ENCODE data around the gene FOSL1. TPM values are rescaled to one million over a fixed set of nuclear protein-coding genes. Genes with fewer than 3 reads are reported as not detected.

Gene FOSL1
- total and polyA plus RNA-seq, 2 experiments from 2014 or later: 14.6 to 17.1 TPM

GRCh38 chr11:65916391-65916790 lies 16.2 kb upstream of the FOSL1 start:
- TF ChIP-seq ZNF331 (CRISPR knock-in tag; IDR thresholded peaks at IDR 0.05; ENCODE audit: low read depth) (no peak), ZNF114 (CRISPR knock-in tag; IDR thresholded peaks at IDR 0.05) (no peak), EZH2phosphoT487 (IDR thresholded peaks at IDR 0.05; ENCODE audit: unreplicated experiment) (no peak), POLR2AphosphoS5 (IDR thresholded peaks at IDR 0.05; ENCODE audit: low read depth) (no peak), EZH2 (IDR thresholded peaks at IDR 0.05; ENCODE audit: low read depth, unreplicated experiment) (no peak), CREB1 (CRISPR knock-in tag; IDR thresholded peaks at IDR 0.05; ENCODE audit: low read depth) (no peak), REST (IDR thresholded peaks at IDR 0.05; ENCODE audit: unreplicated experiment) (no peak), NANOG (IDR thresholded peaks at IDR 0.05; ENCODE audit: borderline replicate concordance) (no peak), JUNB (IDR thresholded peaks at IDR 0.05; ENCODE audit: unreplicated experiment) (no peak)
- TF ChIP-seq, protein P1, sequence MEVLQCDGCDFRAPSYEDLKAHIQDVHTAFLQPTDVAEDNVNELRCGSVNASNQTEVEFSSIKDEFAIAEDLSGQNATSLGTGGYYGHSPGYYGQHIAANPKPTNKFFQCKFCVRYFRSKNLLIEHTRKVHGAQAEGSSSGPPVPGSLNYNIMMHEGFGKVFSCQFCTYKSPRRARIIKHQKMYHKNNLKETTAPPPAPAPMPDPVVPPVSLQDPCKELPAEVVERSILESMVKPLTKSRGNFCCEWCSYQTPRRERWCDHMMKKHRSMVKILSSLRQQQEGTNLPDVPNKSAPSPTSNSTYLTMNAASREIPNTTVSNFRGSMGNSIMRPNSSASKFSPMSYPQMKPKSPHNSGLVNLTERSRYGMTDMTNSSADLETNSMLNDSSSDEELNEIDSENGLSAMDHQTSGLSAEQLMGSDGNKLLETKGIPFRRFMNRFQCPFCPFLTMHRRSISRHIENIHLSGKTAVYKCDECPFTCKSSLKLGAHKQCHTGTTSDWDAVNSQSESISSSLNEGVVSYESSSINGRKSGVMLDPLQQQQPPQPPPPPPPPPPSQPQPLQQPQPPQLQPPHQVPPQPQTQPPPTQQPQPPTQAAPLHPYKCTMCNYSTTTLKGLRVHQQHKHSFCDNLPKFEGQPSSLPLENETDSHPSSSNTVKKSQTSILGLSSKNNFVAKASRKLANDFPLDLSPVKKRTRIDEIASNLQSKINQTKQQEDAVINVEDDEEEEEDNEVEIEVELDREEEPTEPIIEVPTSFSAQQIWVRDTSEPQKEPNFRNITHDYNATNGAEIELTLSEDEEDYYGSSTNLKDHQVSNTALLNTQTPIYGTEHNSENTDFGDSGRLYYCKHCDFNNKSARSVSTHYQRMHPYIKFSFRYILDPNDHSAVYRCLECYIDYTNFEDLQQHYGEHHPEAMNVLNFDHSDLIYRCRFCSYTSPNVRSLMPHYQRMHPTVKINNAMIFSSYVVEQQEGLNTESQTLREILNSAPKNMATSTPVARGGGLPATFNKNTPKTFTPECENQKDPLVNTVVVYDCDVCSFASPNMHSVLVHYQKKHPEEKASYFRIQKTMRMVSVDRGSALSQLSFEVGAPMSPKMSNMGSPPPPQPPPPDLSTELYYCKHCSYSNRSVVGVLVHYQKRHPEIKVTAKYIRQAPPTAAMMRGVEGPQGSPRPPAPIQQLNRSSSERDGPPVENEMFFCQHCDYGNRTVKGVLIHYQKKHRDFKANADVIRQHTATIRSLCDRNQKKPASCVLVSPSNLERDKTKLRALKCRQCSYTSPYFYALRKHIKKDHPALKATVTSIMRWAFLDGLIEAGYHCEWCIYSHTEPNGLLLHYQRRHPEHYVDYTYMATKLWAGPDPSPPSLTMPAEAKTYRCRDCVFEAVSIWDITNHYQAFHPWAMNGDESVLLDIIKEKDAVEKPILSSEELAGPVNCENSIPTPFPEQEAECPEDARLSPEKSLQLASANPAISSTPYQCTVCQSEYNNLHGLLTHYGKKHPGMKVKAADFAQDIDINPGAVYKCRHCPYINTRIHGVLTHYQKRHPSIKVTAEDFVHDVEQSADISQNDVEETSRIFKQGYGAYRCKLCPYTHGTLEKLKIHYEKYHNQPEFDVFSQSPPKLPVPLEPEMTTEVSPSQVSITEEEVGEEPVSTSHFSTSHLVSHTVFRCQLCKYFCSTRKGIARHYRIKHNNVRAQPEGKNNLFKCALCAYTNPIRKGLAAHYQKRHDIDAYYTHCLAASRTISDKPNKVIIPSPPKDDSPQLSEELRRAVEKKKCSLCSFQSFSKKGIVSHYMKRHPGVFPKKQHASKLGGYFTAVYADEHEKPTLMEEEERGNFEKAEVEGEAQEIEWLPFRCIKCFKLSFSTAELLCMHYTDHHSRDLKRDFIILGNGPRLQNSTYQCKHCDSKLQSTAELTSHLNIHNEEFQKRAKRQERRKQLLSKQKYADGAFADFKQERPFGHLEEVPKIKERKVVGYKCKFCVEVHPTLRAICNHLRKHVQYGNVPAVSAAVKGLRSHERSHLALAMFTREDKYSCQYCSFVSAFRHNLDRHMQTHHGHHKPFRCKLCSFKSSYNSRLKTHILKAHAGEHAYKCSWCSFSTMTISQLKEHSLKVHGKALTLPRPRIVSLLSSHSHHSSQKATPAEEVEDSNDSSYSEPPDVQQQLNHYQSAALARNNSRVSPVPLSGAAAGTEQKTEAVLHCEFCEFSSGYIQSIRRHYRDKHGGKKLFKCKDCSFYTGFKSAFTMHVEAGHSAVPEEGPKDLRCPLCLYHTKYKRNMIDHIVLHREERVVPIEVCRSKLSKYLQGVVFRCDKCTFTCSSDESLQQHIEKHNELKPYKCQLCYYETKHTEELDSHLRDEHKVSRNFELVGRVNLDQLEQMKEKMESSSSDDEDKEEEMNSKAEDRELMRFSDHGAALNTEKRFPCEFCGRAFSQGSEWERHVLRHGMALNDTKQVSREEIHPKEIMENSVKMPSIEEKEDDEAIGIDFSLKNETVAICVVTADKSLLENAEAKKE (CRISPR knock-in tag; IDR thresholded peaks at IDR 0.05): no peak
- TF ChIP-seq, protein P2, sequence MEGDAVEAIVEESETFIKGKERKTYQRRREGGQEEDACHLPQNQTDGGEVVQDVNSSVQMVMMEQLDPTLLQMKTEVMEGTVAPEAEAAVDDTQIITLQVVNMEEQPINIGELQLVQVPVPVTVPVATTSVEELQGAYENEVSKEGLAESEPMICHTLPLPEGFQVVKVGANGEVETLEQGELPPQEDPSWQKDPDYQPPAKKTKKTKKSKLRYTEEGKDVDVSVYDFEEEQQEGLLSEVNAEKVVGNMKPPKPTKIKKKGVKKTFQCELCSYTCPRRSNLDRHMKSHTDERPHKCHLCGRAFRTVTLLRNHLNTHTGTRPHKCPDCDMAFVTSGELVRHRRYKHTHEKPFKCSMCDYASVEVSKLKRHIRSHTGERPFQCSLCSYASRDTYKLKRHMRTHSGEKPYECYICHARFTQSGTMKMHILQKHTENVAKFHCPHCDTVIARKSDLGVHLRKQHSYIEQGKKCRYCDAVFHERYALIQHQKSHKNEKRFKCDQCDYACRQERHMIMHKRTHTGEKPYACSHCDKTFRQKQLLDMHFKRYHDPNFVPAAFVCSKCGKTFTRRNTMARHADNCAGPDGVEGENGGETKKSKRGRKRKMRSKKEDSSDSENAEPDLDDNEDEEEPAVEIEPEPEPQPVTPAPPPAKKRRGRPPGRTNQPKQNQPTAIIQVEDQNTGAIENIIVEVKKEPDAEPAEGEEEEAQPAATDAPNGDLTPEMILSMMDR (conservative IDR thresholded peaks at IDR 0.05; ENCODE audit: low read depth in 2 of 2): no peak
- TF ChIP-seq, protein P3, sequence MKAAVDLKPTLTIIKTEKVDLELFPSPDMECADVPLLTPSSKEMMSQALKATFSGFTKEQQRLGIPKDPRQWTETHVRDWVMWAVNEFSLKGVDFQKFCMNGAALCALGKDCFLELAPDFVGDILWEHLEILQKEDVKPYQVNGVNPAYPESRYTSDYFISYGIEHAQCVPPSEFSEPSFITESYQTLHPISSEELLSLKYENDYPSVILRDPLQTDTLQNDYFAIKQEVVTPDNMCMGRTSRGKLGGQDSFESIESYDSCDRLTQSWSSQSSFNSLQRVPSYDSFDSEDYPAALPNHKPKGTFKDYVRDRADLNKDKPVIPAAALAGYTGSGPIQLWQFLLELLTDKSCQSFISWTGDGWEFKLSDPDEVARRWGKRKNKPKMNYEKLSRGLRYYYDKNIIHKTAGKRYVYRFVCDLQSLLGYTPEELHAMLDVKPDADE (IDR thresholded peaks at IDR 0.05): no peak
- Histone ChIP-seq H4K20me1 (replicated peaks; ENCODE audit: insufficient read depth) (no peaks in the 10 kb centered on the region), H3K9me2 (ENCODE audit: insufficient read depth) (no peaks in the 10 kb centered on the region), H3K79me2 (replicated peaks; ENCODE audit: insufficient read depth) (peaks cover 7% of the 10 kb centered on the region), H3K4me2 (no peak overlapping the region), H2AFZ (no peak overlapping the region), H3K27ac (ENCODE audit: low read depth) (no peak overlapping the region), H3K4me1 (ENCODE audit: insufficient read depth) (peaks cover 10% of the 10 kb centered on the region), H3F3A (replicated peaks; ENCODE audit: low read depth) (0 out of 2 replicates have a peak, but pooled peaks cover 6% of the 10 kb centered on the region), H3K36me3 (ENCODE audit: insufficient read depth) (no peaks in the 10 kb centered on the region), H3K27me3 (ENCODE audit: insufficient read depth) (no peaks in the 10 kb centered on the region), H3K4me3 (no peak overlapping the region)
- Mint-ChIP-seq H3K4me1 (peaks cover 10% of the 10 kb centered on the region), H3K36me3 (ENCODE audit: low read depth) (peaks cover 3% of the 10 kb centered on the region; the same call in 1 of the 3 replicates), H3K4me3 (peak overlapping the region; percentile 42; the same call in 1 of the 3 replicates), H3K27me3 (ENCODE audit: insufficient read depth, low read depth, poor library complexity) (peaks cover 23% of the 10 kb centered on the region), H3K9me3 (no peaks in the 10 kb centered on the region), H3K27ac (no peak overlapping the region)
- DNase-seq (ENCODE audit: low spot score) (no peak), ATAC-seq (no peak)

Measured in GM23338 (cell line).